SU-DHL-6 (cell line): ENCODE results near the gene SH3RF2.

ENCODE experiments used
- H2AFZ ChIP-seq: fragments of 200-600 bp; sonication (generic); 2 replicates; pipeline ENCODE4 v1.6.1; 2014; ENCODE audit warnings: low read depth, mild to moderate bottlenecking, moderate library complexity, mixed read lengths, antibody characterized with exemption, low read length; ENCODE audit not compliant: severe bottlenecking
- H3F3A ChIP-seq: fragments of 200-600 bp; shearing (Covaris generic); 2 replicates; pipeline ENCODE4 v1.6.0; 2016; ENCODE audit warnings: antibody characterized with exemption, mild to moderate bottlenecking; ENCODE audit not compliant: insufficient read depth
- H3K27ac ChIP-seq: fragments of 200-600 bp; sonication (generic); 2 replicates; pipeline ENCODE4 v1.5.1; 2016; ENCODE audit warnings: low read depth, mild to moderate bottlenecking, low read length, moderate library complexity, mixed read lengths
- H3K27me3 ChIP-seq: fragments of 200-600 bp; sonication (generic), shearing (Covaris generic); 2 replicates; pipeline ENCODE4 v1.6.0; 2014; ENCODE audit warnings: mild to moderate bottlenecking, low read length
- H3K36me3 ChIP-seq: fragments of 200-600 bp; sonication (generic); 2 replicates; pipeline ENCODE4 v1.6.1; 2014; ENCODE audit warnings: mild to moderate bottlenecking, low read length, mixed read lengths
- H3K4me2 ChIP-seq: fragments of 300-600, 200-600 bp; shearing (Covaris generic), sonication (generic); 2 replicates; pipeline ENCODE4 v1.6.0; 2014; ENCODE audit warnings: low read length, low read depth, mild to moderate bottlenecking; ENCODE audit not compliant: poor library complexity, severe bottlenecking
- H3K4me3 ChIP-seq: fragments of 200-600 bp; sonication (generic); 2 replicates; pipeline ENCODE4 v1.5.1; 2014; ENCODE audit warnings: antibody characterized with exemption, low read length, mild to moderate bottlenecking, mixed read lengths; ENCODE audit not compliant: insufficient read depth, poor library complexity, severe bottlenecking
- H3K79me2 ChIP-seq: fragments of 200-600 bp; sonication (generic); 2 replicates; pipeline ENCODE4 v1.6.1; 2014; ENCODE audit warnings: mild to moderate bottlenecking, low read length, moderate library complexity; ENCODE audit not compliant: insufficient read depth
- H3K9ac ChIP-seq: fragments of 200-600 bp; sonication (generic); 2 replicates; pipeline ENCODE4 v1.7.0; 2014; ENCODE audit warnings: mild to moderate bottlenecking, low read length
- H3K9me2 ChIP-seq: fragments of 200-600 bp; sonication (generic); replicated peaks from 2 replicates; pipeline ENCODE4 v1.6.1; 2014; ENCODE audit warnings: low read length; ENCODE audit not compliant: insufficient read depth
- H3K9me3 ChIP-seq: fragments of 200-600 bp; sonication (generic); 2 replicates; pipeline ENCODE4 v1.6.1; 2014; ENCODE audit warnings: low read length, mixed read lengths; ENCODE audit not compliant: insufficient read depth
- H4K20me1 ChIP-seq: fragments of 200-600 bp; sonication (generic); 2 replicates; pipeline ENCODE4 v1.6.1; 2014; ENCODE audit warnings: low read depth, mild to moderate bottlenecking, antibody characterized with exemption, low read length, moderate library complexity, mixed read lengths
- EZH2phosphoT487 ChIP-seq: fragments of 200-600 bp; sonication (generic), shearing (Covaris generic); conservative IDR thresholded peaks from 2 replicates; pipeline ENCODE4 v1.6.1; 2018; ENCODE audit warnings: mild to moderate bottlenecking, antibody characterized with exemption, low read length, moderate library complexity, mixed read lengths
- TF ChIP-seq, protein P1 (sequence below): fragments of 200-600 bp; sonication (generic); IDR thresholded peaks from one replicate; pipeline ENCODE4 v1.5.1; 2017; ENCODE audit warnings: antibody characterized with exemption, mild to moderate bottlenecking, low read length, moderate library complexity; ENCODE audit not compliant: insufficient read depth, poor library complexity, severe bottlenecking

Gene SH3RF2

GRCh38 chr5:145969714-145970092, 33.3 kb downstream of the SH3RF2 start:
- no peak overlapping the region for H3K27ac ChIP-seq
- no peaks in the 10 kb centered on the region for H3K79me2 ChIP-seq
- H3K9ac ChIP-seq: no peak overlapping the region
- no peaks in the 10 kb centered on the region for H4K20me1 ChIP-seq
- no peaks in the 10 kb centered on the region for H3K9me3 ChIP-seq
- no peaks in the 10 kb centered on the region for H3K36me3 ChIP-seq
- no peaks in the 10 kb centered on the region for H3K27me3 ChIP-seq
- no peak for TF ChIP-seq EZH2phosphoT487
- TF ChIP-seq, protein P1, sequence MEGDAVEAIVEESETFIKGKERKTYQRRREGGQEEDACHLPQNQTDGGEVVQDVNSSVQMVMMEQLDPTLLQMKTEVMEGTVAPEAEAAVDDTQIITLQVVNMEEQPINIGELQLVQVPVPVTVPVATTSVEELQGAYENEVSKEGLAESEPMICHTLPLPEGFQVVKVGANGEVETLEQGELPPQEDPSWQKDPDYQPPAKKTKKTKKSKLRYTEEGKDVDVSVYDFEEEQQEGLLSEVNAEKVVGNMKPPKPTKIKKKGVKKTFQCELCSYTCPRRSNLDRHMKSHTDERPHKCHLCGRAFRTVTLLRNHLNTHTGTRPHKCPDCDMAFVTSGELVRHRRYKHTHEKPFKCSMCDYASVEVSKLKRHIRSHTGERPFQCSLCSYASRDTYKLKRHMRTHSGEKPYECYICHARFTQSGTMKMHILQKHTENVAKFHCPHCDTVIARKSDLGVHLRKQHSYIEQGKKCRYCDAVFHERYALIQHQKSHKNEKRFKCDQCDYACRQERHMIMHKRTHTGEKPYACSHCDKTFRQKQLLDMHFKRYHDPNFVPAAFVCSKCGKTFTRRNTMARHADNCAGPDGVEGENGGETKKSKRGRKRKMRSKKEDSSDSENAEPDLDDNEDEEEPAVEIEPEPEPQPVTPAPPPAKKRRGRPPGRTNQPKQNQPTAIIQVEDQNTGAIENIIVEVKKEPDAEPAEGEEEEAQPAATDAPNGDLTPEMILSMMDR: no peak
- no peaks in the 10 kb centered on the region for H3K9me2 ChIP-seq
- no peak overlapping the region for H3K4me2 ChIP-seq
- H3K4me3 ChIP-seq: no peak overlapping the region
- no peaks in the 10 kb centered on the region for H3F3A ChIP-seq
- H2AFZ ChIP-seq: no peak overlapping the region

DNA sequence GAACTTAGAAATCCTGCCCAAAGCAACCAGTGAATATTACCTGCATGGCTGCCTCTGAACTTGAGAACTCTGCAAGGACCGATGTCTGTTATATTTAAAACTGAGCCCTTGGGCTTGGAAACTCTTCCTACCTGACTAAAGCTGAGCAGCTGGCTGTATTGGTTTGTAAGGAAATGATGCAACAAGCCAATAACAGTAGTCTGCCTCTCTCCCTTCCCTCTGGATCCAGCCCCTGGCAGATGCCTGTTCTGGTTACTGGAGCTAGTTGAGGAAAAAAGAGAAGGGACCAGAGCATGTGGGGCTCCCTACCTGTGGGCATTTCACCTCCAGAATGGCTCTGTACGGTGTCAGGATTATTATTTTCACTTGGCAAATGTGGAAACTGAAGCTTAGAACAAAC, 34.7 kb downstream of the SH3RF2 start:
- TF ChIP-seq, protein P1: no peak
- no peak for TF ChIP-seq EZH2phosphoT487
- Histone ChIP-seq H3K79me2 (no peaks in the 10 kb centered on the region), H3K9me3 (no peaks in the 10 kb centered on the region), H3K36me3 (no peaks in the 10 kb centered on the region), H3K27ac (no peak overlapping the region), H3K4me3 (no peak overlapping the region), H3K27me3 (no peaks in the 10 kb centered on the region), H3F3A (no peaks in the 10 kb centered on the region), H3K4me2 (no peak overlapping the region), H3K9me2 (no peaks in the 10 kb centered on the region), H4K20me1 (no peaks in the 10 kb centered on the region), H3K9ac (no peak overlapping the region), H2AFZ (no peak overlapping the region)

DNA sequence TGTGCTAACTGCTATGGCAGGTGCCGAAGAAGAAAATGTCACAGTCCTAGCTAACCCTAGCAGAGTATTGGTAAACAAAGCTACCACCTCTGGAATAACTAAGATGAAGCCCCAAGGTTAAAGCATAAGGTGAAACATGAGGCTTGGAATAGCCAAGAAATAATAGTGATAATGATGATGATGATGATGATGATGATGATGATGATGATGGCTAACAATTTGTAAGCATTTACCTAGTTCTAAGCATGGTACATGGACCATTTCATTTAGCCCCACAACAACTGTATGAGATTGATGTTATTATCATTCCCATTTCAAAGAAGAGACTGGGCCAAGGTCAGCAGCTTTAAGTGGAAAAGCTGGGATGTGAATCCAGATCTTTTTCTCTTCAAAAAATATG, 35.3 kb downstream of the SH3RF2 start:
- TF ChIP-seq, protein P1: no peak
- TF ChIP-seq EZH2phosphoT487: no peak
- no peak overlapping the region for H3K27ac ChIP-seq
- H2AFZ ChIP-seq: no peak overlapping the region
- no peak overlapping the region for H3K4me3 ChIP-seq
- H3K9ac ChIP-seq: no peak overlapping the region
- no peaks in the 10 kb centered on the region for H4K20me1 ChIP-seq
- H3K36me3 ChIP-seq: no peaks in the 10 kb centered on the region
- no peaks in the 10 kb centered on the region for H3K9me3 ChIP-seq
- H3K79me2 ChIP-seq: no peaks in the 10 kb centered on the region
- H3K9me2 ChIP-seq: no peaks in the 10 kb centered on the region
- no peaks in the 10 kb centered on the region for H3K27me3 ChIP-seq
- no peak overlapping the region for H3K4me2 ChIP-seq
- H3F3A ChIP-seq: no peaks in the 10 kb centered on the region

GRCh38 chr5:145975001-145975360, 38.6 kb downstream of the SH3RF2 start:
- H3K27ac ChIP-seq: no peak overlapping the region
- H3K4me3 ChIP-seq: no peak overlapping the region
- no peaks in the 10 kb centered on the region for H3K27me3 ChIP-seq
- H3K79me2 ChIP-seq: no peaks in the 10 kb centered on the region
- TF ChIP-seq EZH2phosphoT487: no peak
- TF ChIP-seq, protein P1: no peak
- H3K9ac ChIP-seq: no peak overlapping the region
- H3F3A ChIP-seq: no peaks in the 10 kb centered on the region
- no peaks in the 10 kb centered on the region for H3K9me2 ChIP-seq
- no peaks in the 10 kb centered on the region for H3K9me3 ChIP-seq
- no peak overlapping the region for H2AFZ ChIP-seq
- H3K4me2 ChIP-seq: no peak overlapping the region
- H3K36me3 ChIP-seq: no peaks in the 10 kb centered on the region
- H4K20me1 ChIP-seq: no peaks in the 10 kb centered on the region
